T follicular helper cell (primary cell): ENCODE results near the gene TBC1D1.

Source experiments
- DNase-seq: peaks from one replicate; pipeline ENCODE4 v3.0.0-alpha.2; 2020; ENCODE audit warnings: low read depth
- total RNA-seq, 2 experiments: gene quantifications; one replicate each; lab custom pipeline; 2026; lab: John Stamatoyannopoulos, UW

Gene TBC1D1
- total RNA-seq: 53.5 to 103 reads per million in 2 experiments

GRCh38 chr4:37890801-37891259 lies at the start of gene TBC1D1:
TBC1D1 (plus strand) TSS chr4:37891084; CDS start chr4:37902096, 11,012 bp downstream.
- DNase-seq: peak; percentile 17

DNA sequence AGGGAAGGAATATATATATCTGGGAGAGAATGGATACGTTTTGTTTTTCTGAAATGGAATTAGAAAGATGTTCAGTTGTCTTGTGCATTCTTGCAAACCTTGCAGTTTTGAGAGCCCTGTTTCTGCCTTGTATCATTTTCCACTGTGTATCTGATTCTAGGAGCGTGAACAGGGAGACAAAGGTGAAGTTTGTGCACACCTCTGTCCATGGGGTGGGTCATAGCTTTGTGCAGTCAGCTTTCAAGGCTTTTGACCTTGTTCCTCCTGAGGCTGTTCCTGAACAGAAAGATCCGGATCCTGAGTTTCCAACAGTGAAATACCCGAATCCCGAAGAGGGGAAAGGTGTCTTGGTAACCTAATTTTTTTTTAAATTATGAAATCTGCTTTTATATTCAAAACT lies 46.7 kb upstream of the TBC1D1 start:
- no peak for DNase-seq

DNA sequence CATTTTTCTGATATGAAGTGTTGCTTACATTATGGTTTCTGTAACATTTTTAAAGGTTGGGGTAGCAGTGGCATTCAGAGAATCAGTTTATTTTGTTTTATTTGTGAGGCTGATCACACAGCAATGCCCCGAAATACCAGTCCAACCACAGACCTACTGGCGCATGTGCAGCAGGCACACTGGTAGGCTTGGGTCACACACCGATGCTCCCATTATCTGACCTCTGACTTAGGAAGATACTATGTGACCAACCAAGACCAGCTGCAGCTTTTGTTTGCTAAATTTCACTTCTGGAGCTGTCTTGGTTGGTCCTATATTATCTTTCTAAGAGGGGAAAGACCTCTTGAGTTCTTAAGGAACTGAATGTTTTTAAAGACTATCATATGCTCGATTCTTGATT lies 45.7 kb upstream of the TBC1D1 start:
- no peak for DNase-seq

- DNase-seq: no peak
These were observed 43.5 kb upstream of the TBC1D1 start for GRCh38 chr4:37847311-37847884.

- no peak for DNase-seq
These were observed 38.5 kb upstream of the TBC1D1 start for GRCh38 chr4:37852376-37852775.

GRCh38 chr4:37858112-37858511 lies 32.8 kb upstream of the TBC1D1 start:
- no peak for DNase-seq

GRCh38 chr4:37858872-37859271 lies 32.0 kb upstream of the TBC1D1 start:
- no peak for DNase-seq

- DNase-seq: no peak
These were observed 30.6 kb upstream of the TBC1D1 start for GRCh38 chr4:37860266-37860665.

DNA sequence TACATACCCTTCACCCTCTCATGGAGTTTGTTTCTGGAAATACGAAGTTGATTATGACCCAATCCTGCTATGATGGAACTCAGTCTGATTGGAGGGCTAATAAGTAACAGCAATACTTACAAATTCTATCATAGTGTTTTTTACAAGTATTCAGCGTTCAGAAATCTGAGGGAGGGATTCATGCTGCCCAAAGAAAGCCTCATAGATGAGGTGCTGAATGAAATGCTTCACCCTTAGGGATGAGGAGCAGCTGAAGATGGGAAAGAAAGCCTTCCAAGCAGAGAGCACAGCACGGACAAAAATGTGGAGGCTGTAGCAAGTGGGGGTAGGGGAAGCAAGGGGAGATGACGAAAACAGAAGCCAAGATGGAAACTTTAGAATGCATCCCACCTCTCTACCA lies 27.9 kb upstream of the TBC1D1 start:
- no peak for DNase-seq

- DNase-seq: no peak
These were observed 26.1 kb upstream of the TBC1D1 start for GRCh38 chr4:37864786-37865185.

DNA sequence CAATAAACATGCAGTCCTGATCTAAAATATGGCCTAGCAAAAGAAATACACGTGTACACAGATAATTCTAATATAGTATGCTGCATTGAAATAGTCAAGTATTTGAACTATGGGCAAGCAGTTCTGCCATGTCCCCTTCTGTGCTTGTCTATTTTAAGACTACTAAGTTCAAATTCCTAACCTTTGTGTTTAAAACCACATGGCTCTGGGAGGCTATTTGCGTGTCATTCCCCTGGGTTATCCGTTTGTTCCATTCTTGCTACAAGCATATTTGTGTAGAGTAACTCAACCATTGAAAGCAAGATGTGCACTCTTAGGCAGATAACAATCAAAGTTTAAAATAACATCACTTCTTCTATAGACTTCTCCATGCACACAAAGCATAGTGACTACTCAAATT lies 25.4 kb upstream of the TBC1D1 start:
- DNase-seq: no peak

DNA sequence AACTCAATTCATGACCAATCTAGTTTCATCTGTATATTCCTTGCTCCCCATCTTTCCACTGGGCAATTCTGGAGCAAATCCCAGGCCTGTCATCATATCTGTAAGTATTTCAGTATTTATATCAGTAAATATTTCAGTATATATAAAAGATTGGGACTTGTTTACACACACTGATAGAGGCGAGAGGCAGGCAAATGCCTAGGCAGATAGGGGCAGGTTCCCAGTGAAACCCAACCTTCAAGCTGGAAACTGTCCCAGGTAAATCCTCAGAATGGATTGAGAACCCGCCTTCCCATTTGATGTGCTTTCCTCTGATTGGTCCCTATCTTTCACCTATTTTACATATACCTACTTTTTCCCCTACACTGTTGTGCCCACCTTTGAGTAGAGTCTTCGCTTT lies 23.8 kb upstream of the TBC1D1 start:
- no peak for DNase-seq

- DNase-seq: no peak
These were observed 22.6 kb upstream of the TBC1D1 start for GRCh38 chr4:37868238-37868637.

DNA sequence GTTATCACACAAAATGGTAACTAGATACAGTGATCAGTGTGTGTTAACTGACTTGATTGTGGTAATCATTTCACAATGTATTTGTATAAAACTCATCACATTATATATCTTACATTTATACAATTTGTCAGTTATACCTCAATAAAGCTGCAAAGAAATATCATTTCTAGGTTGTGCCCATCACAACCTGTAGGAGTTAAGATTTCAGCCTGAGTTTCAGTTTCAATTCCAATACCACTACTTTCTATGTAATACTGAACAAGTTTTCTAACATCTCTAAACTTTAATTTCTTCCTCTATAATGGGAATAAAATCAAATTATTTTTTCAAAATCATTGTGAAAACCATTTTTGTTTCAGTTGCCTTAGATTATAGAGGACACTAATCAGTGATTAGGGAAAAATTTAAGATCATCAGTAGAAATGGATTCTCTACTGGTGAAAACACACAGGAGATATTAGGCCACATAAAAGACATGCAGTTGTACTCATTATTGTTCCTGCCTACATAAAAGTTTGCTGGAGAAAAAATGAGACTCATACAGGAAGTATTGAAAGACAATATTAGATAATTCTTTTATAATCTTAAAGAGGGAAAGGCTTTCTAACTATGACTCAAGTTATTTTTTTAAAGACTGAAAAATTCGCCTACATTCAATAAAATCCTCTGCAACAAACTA lies 18.4 kb upstream of the TBC1D1 start:
- DNase-seq: no peak

DNA sequence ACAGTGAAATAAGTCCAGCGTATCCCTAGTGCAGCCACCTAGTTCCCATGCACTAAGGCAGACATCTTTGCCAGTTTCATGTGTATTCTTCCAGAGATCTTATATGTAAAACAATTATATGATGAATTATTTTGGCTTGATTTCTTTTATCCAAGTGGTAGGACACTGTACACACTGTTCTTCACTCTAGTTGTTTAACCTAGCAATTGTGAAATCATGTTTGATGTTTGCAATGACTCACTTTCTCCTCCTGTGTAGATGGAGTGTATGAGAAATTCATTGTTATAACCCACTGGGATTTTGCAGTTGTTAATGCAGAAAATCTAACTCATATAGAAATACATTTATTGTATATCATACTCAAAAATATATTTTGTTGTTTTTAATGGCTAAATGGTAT lies 17.5 kb upstream of the TBC1D1 start:
- DNase-seq: no peak

- no peak for DNase-seq
These were observed 14.7 kb upstream of the TBC1D1 start for GRCh38 chr4:37876156-37876555.

DNA sequence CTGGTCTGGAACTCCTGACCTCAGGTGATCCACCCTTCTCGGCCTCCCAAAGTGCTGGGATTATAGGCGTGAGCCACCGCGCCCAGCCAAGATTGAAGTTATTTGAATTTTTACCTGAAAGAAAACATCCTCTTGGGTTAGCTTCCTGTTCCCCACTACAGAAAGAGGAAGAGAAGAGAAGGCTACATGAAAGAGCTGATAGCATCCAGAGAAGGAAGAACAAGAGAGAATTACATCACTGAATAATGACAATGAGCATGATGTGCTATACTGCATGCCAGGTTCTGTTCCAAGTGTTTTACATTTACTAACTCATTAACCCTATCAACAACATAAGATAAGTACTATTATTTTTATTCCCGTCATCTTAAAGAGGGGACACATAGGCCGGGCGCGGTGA lies 11.5 kb upstream of the TBC1D1 start:
- DNase-seq: no peak

- DNase-seq: no peak
These were observed 9.1 kb upstream of the TBC1D1 start for GRCh38 chr4:37881811-37882210.

GRCh38 chr4:37882665-37883296 lies 8.1 kb upstream of the TBC1D1 start:
- no peak for DNase-seq

DNA sequence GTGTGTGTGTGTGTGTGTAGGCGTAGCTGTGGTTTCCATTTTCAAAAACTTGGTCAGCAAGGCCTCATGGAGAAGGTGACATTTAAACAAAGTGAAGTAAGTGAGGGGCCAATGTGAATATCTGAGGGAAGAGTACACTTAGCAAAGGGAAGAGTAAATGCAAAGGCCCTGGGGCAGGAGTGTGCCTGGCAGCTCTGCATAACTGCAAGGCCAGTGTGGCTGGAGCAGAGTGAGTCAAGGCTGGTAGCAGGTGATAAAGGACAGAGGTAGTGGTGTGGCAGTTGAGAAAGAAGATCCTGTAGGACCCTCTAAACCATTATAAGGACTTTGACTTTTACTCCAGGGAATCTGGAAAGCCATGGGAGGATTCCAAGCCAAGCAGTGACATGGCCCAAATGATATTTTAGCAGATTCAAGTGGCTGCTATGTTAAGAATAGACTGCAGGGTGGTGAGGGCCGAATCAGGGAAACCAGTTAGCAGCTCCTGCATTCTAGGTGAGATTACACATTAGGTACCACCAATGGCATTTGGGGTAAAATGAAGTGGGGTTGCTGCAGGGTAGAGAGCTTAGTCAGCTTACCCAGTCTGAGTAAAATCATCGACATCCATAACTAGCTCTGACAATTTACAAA lies 5.9 kb upstream of the TBC1D1 start:
- DNase-seq: no peak

DNA sequence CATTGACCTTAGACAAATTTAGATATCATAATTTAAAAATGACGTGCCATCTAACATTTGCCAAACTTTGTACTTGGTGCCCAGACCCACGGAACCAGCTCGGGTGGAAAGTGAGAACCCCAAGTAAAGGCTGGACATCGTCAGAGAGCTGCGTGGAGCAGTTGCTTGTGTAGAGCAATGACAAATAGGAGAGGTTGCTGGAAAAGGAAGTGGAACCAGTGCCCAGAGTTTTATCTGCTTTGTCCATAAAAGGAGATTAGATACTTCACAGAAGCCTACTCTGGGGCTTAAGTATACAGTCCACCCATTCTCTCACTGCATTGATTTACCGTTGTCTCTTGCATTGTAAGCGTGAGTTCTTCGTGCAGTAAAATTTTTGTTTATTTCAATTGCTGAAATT lies 5.4 kb upstream of the TBC1D1 start:
- DNase-seq: no peak

DNA sequence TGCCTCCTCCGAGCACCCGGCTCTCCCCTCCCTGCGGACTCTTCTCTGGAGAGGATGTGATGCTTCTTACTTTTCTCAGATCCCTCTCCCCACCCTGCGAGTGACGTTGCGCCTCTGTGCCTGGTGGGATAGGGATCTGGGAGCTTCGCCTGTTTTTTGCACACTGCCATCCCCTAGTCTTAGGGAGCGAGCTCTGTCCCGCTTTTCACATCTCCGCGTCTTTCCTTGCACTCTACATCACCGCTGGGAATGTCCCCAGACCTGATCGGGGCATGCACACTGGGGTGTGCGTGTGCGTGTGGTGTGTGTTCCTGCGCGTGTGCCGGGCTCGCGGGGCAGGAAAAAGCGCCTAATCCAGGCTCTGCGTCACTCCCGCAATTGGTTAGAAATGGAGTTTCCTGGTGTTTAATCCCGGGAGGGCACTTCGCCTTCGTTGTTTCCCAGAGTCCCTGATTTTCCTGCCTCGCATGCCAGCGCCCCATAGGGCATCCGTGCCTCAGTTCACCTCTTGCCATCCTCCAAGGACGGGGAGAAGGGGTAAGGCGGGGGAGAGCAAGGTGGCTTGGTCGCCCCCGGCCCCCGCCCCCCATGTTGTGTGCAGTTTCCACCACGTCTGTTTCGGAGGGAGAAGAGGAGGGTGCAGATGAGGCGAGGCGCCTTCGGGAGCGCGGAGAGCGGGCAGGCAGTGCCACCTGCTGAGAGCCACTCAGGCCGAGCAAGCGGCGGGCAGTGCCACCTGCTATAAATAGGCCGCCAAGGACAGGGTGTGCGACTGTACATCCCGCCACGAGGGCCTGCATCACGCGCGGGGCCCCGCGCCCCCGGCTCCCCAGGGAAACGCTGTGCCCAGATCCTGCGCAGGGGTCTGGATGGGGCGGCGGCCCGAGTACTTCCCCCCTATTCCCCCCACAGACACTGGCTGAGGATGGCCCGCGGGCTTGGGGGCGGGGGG lies 759 bp upstream of the TBC1D1 start:
- DNase-seq: no peak
